Endodermal cell (in vitro differentiated cells): ENCODE measurements around the gene MORN1. TPM values are rescaled to one million over a fixed set of nuclear protein-coding genes. Genes with fewer than 3 reads are reported as not detected.

Experiments
- DNase-seq: peaks from one replicate; pipeline ENCODE4 v3.0.0-alpha.2; 2017
- H3K27ac ChIP-seq: 2 replicates; pipeline ENCODE4 v1.5.1; 2013; ENCODE audit warnings: mild to moderate bottlenecking, low read depth, low read length, moderate library complexity
- H3K27me3 ChIP-seq: 2 replicates; pipeline ENCODE4 v1.6.1; 2013; ENCODE audit warnings: mild to moderate bottlenecking, low read length, moderate library complexity; ENCODE audit not compliant: insufficient read depth, control insufficient read depth, poor library complexity, severe bottlenecking
- H3K36me3 ChIP-seq: 2 replicates; pipeline ENCODE4 v1.7.0; 2013; ENCODE audit warnings: mild to moderate bottlenecking, low read length, moderate library complexity; ENCODE audit not compliant: control insufficient read depth, insufficient read depth
- H3K4me1 ChIP-seq: one replicate; pipeline ENCODE4 v1.7.0; 2013; ENCODE audit warnings: low read length; ENCODE audit not compliant: control insufficient read depth, insufficient read depth
- H3K4me3 ChIP-seq: 2 replicates; pipeline ENCODE4 v1.5.1; 2013; ENCODE audit warnings: mild to moderate bottlenecking, low read length, moderate library complexity
- H3K9ac ChIP-seq: 2 replicates; pipeline ENCODE4 v1.6.1; 2013; ENCODE audit warnings: mild to moderate bottlenecking, low read length, moderate library complexity; ENCODE audit not compliant: poor library complexity, severe bottlenecking; ENCODE audit errors: extremely low read depth
- H3K9me3 ChIP-seq: 2 replicates; pipeline ENCODE4 v1.6.1; 2013; ENCODE audit warnings: mild to moderate bottlenecking, low read length, moderate library complexity; ENCODE audit not compliant: control insufficient read depth
- H3K27ac Mint-ChIP-seq: 2 replicates; pipeline ENCODE4 v1.8.0; 2020; ENCODE audit warnings: mixed read lengths
- H3K27me3 Mint-ChIP-seq: 2 replicates; pipeline ENCODE4 v1.8.0; 2021; ENCODE audit warnings: mild to moderate bottlenecking, mixed read lengths; ENCODE audit not compliant: insufficient read depth
- H3K36me3 Mint-ChIP-seq: 2 replicates; pipeline ENCODE4 v1.8.0; 2020; ENCODE audit warnings: low read depth, mixed read lengths
- H3K4me1 Mint-ChIP-seq: 2 replicates; pipeline ENCODE4 v1.8.0; 2020; ENCODE audit warnings: mixed read lengths
- H3K4me3 Mint-ChIP-seq: 2 replicates; pipeline ENCODE4 v1.8.0; 2020; ENCODE audit warnings: mild to moderate bottlenecking, moderate library complexity, mixed read lengths
- H3K9me3 Mint-ChIP-seq: 2 replicates; pipeline ENCODE4 v1.8.0; 2020; ENCODE audit warnings: mild to moderate bottlenecking, mixed read lengths
- CTCF ChIP-seq: fragments of 200-600 bp; sonication (generic); conservative IDR thresholded peaks from 2 replicates; pipeline ENCODE4 v1.5.0; 2021; ENCODE audit warnings: antibody characterized with exemption, mild to moderate bottlenecking
- WGBS, 2 experiments: methylation state at CpG; one replicate each; pipeline versions ENCODE4 v1.1.5 to v1.1.7; 2013; ENCODE audit warnings: missing lambda C conversion rate in 2 of 2, mixed read lengths in 1 of 2; ENCODE audit not compliant: insufficient coverage in 1 of 2, insufficient read length in 1 of 2; 5-methylcytosine and 5-hydroxymethylcytosine counted together
- total RNA-seq, 2 donors: library from RNA; stranded (reverse); fragmentation: NEBNext Ultra II Directional in 1 of 2; extraction: Animal tissue kit (Norgen Biotek cat#: 25700) in 1 of 2; gene quantifications; 2 replicates in 1 of 2; 3 replicates in 1 of 2; pipeline ENCODE4 v1.2.1, GENCODE V29; 2021

MORN1 gene
- total RNA-seq, 2 donors from 2014 or later, result 21.3 to 24.9 TPM

DNA sequence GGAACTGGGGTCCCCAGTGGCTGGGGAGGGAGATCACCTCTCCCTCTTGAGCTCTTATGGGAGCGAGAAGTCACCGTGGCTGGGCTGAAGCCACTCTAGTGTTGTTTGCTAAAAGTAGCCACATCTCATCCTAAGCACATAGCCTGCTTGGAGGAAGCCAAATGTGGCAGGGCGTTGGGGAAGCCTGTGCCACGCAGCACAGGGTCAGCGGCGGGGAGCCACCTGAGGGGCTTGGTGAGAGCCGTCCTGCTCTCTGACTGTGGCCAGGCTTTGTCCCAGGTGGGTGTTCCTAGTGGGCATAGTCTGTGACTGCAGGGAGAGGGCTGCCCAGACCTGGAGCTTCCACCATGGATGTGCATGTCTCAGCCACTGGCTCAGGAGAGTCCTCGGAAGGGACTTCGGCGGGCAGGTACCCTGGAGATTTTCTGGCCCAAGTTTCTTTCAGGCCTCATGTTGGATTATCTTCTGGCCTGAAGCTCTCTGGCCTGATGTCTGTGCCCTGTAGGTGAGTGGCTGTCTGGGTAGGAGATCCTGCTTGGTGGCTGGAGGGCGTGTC is 38.9 kb downstream of the MORN1 start:
- no peaks in the 10 kb centered on the region for H3K36me3 Mint-ChIP-seq
- H3K27me3 ChIP-seq, result no peaks in the 10 kb centered on the region
- DNase-seq, result no peak
- no peak overlapping the region for H3K4me3 ChIP-seq
- no peaks in the 10 kb centered on the region for H3K4me1 Mint-ChIP-seq
- 92 to 94% methylated on average over 4 to 11 of the region's 11 CpGs for WGBS, 2 experiments
- no peaks in the 10 kb centered on the region for H3K4me1 ChIP-seq
- no peaks in the 10 kb centered on the region for H3K9me3 Mint-ChIP-seq
- H3K9ac ChIP-seq, result no peak overlapping the region
- no peak overlapping the region for H3K27ac ChIP-seq
- H3K27ac Mint-ChIP-seq, result no peak overlapping the region
- no peak for TF ChIP-seq CTCF
- no peaks in the 10 kb centered on the region for H3K9me3 ChIP-seq
- H3K4me3 Mint-ChIP-seq, result no peak overlapping the region
- no peaks in the 10 kb centered on the region for H3K36me3 ChIP-seq
- no peaks in the 10 kb centered on the region for H3K27me3 Mint-ChIP-seq

- Histone ChIP-seq H3K4me3 (no peak overlapping the region), H3K9ac (no peak overlapping the region), H3K27me3 (no peaks in the 10 kb centered on the region), H3K27ac (no peak overlapping the region), H3K36me3 (no peaks in the 10 kb centered on the region), H3K4me1 (no peaks in the 10 kb centered on the region), H3K9me3 (no peaks in the 10 kb centered on the region)
- no peaks in the 10 kb centered on the region for H3K9me3 Mint-ChIP-seq
- 92 to 99% methylated on average over 6 to 8 of the region's 8 CpGs for WGBS, 2 experiments
- no peak overlapping the region for H3K4me3 Mint-ChIP-seq
- DNase-seq, result no peak
- H3K27me3 Mint-ChIP-seq, result no peaks in the 10 kb centered on the region
- TF ChIP-seq CTCF, result no peak
- H3K36me3 Mint-ChIP-seq, result no peaks in the 10 kb centered on the region
- no peaks in the 10 kb centered on the region for H3K4me1 Mint-ChIP-seq
- H3K27ac Mint-ChIP-seq, result no peak overlapping the region
These were observed 39.6 kb downstream of the MORN1 start for GRCh38 chr1:2351723-2352122.

- Histone ChIP-seq H3K9me3 (no peaks in the 10 kb centered on the region), H3K36me3 (no peaks in the 10 kb centered on the region), H3K9ac (no peak overlapping the region), H3K27me3 (no peaks in the 10 kb centered on the region), H3K4me1 (no peaks in the 10 kb centered on the region), H3K4me3 (no peak overlapping the region), H3K27ac (no peak overlapping the region)
- no peak overlapping the region for H3K27ac Mint-ChIP-seq
- WGBS, 2 experiments, result 86 to 90% methylated on average over 21 to 31 of the region's 31 CpGs
- no peaks in the 10 kb centered on the region for H3K27me3 Mint-ChIP-seq
- H3K4me3 Mint-ChIP-seq, result no peak overlapping the region
- H3K4me1 Mint-ChIP-seq, result no peaks in the 10 kb centered on the region
- DNase-seq, result no peak
- no peak for TF ChIP-seq CTCF
- H3K9me3 Mint-ChIP-seq, result no peaks in the 10 kb centered on the region
- H3K36me3 Mint-ChIP-seq, result no peaks in the 10 kb centered on the region
These were observed 40.3 kb downstream of the MORN1 start for GRCh38 chr1:2350911-2351655.
